IMR-90 (cell line): ENCODE data around the gene ROBO4. TPM values are rescaled to one million over a fixed set of nuclear protein-coding genes. Genes with fewer than 3 reads are reported as not detected.

Experiments
- ATAC-seq: fragments of 200-7000 bp; cut with Tn5 transposase; 2 replicates; pipeline ENCODE4 v1.9.1; 2020; ENCODE audit warnings: low read depth, mild to moderate bottlenecking, moderate library complexity
- BruUV-seq: library from RNA; stranded (reverse); fragments of 400-500 nt; replicated peaks from 2 replicates; lab custom pipeline; 2021; lab: Mats Ljungman, UMichigan
- CTCF ChIA-PET: fragments of 300-600 bp; formaldehyde crosslinking; extraction: SDS; loops from one replicate; lab custom pipeline; 2021; ENCODE audit warnings: antibody characterized with exemption; lab: Yijun Ruan, JAX
- POLR2A ChIA-PET: fragments of 300-600 bp; sonication (Branson Sonifier 250); formaldehyde crosslinking; loops from one replicate; lab custom pipeline; 2022; ENCODE audit warnings: antibody characterized with exemption; ENCODE audit not compliant: unreplicated experiment; lab: Charles Lee
- DNase-seq: peaks from one replicate; pipeline ENCODE4 v3.0.0; 2013
- H2AFZ ChIP-seq: replicated peaks from 2 replicates; pipeline ENCODE3; 2013; ENCODE audit warnings: low read length, mild to moderate bottlenecking; ENCODE audit not compliant: poor library complexity
- H2AK5ac ChIP-seq: 2 replicates; pipeline ENCODE4 v1.6.1; 2013; ENCODE audit warnings: low read depth, low read length, inconsistent platforms
- H2AK9ac ChIP-seq: replicated peaks from 2 replicates; pipeline ENCODE3; 2013; ENCODE audit warnings: mild to moderate bottlenecking, low read depth, low read length, moderate library complexity; ENCODE audit not compliant: poor library complexity
- H2BK120ac ChIP-seq: 2 replicates; pipeline ENCODE4 v1.6.1; 2013; ENCODE audit warnings: low read depth, low read length, inconsistent platforms
- H2BK15ac ChIP-seq: 3 replicates; pipeline ENCODE4 v1.6.1; 2013; ENCODE audit warnings: low read depth, low read length, inconsistent platforms
- H2BK20ac ChIP-seq: 2 replicates; pipeline ENCODE4 v1.6.1; 2013; ENCODE audit warnings: low read depth, mild to moderate bottlenecking, inconsistent platforms, low read length, moderate library complexity
- H2BK5ac ChIP-seq: 2 replicates; pipeline ENCODE4 v1.6.1; 2013; ENCODE audit warnings: mild to moderate bottlenecking, low read depth, low read length, inconsistent platforms; ENCODE audit not compliant: poor library complexity, severe bottlenecking
- H3K14ac ChIP-seq: replicated peaks from 2 replicates; pipeline ENCODE4 v1.6.1; 2013; ENCODE audit warnings: low read depth, low read length, inconsistent platforms
- H3K18ac ChIP-seq: 2 replicates; pipeline ENCODE4 v1.6.1; 2013; ENCODE audit warnings: low read depth, low read length, control low read depth
- H3K23ac ChIP-seq: 2 replicates; pipeline ENCODE4 v1.6.1; 2013; ENCODE audit warnings: low read depth, low read length, inconsistent platforms
- H3K27ac ChIP-seq: 2 replicates; pipeline ENCODE4 v1.5.1; 2013; ENCODE audit warnings: mild to moderate bottlenecking, control low read depth, low read length; ENCODE audit not compliant: insufficient read depth
- H3K27me3 ChIP-seq: 2 replicates; pipeline ENCODE4 v1.6.1; 2013; ENCODE audit warnings: low read length; ENCODE audit not compliant: control insufficient read depth, insufficient read depth
- H3K36me3 ChIP-seq: 2 replicates; pipeline ENCODE4 v1.6.1; 2013; ENCODE audit warnings: low read length, mixed read lengths; ENCODE audit not compliant: control insufficient read depth, insufficient read depth
- H3K4ac ChIP-seq: 2 replicates; pipeline ENCODE4 v1.6.1; 2013; ENCODE audit warnings: low read depth, low read length, inconsistent platforms
- H3K4me1 ChIP-seq: 2 replicates; pipeline ENCODE4 v1.6.1; 2013; ENCODE audit warnings: low read length, mixed read lengths; ENCODE audit not compliant: control insufficient read depth, insufficient read depth
- H3K4me2 ChIP-seq: 2 replicates; pipeline ENCODE4 v1.6.1; 2013; ENCODE audit warnings: low read depth, mild to moderate bottlenecking, control low read depth, low read length, moderate library complexity
- H3K4me3 ChIP-seq: 2 replicates; pipeline ENCODE4 v1.5.1; 2013; ENCODE audit warnings: low read depth, mild to moderate bottlenecking, control low read depth, low read length, moderate library complexity; ENCODE audit not compliant: insufficient read depth
- H3K56ac ChIP-seq: 2 replicates; pipeline ENCODE4 v1.6.1; 2013; ENCODE audit warnings: low read length, inconsistent platforms; ENCODE audit not compliant: insufficient read depth; ENCODE audit errors: extremely low read depth
- H3K79me1 ChIP-seq, 2 experiments: 2 replicates each; pipeline ENCODE4 v1.6.1; 2013; ENCODE audit warnings: low read length in 2 of 2, inconsistent platforms in 1 of 2, low read depth in 1 of 2
- H3K9ac ChIP-seq: 2 replicates; pipeline ENCODE4 v1.6.1; 2013; ENCODE audit warnings: low read depth, low read length, control low read depth
- H3K9me1 ChIP-seq: 2 replicates; pipeline ENCODE4 v1.6.1; 2013; ENCODE audit warnings: low read length, inconsistent platforms; ENCODE audit not compliant: insufficient read depth
- H3K9me3 ChIP-seq: 2 replicates; pipeline ENCODE4 v1.6.1; 2013; ENCODE audit warnings: low read length; ENCODE audit not compliant: control insufficient read depth, insufficient read depth
- H4K20me1 ChIP-seq: 2 replicates; pipeline ENCODE4 v1.6.1; 2013; ENCODE audit warnings: low read length, inconsistent platforms; ENCODE audit not compliant: insufficient read depth
- H4K5ac ChIP-seq: 2 replicates; pipeline ENCODE4 v1.6.1; 2013; ENCODE audit warnings: mild to moderate bottlenecking, low read depth, low read length, control low read depth
- H4K8ac ChIP-seq, 2 experiments: 2 replicates each; pipeline ENCODE4 v1.6.1; 2013; ENCODE audit warnings: low read depth in 2 of 2, low read length in 2 of 2, control low read depth in 1 of 2, inconsistent platforms in 1 of 2
- H4K91ac ChIP-seq: 2 replicates; pipeline ENCODE4 v1.6.1; 2013; ENCODE audit warnings: low read depth, low read length, inconsistent platforms; ENCODE audit not compliant: insufficient read depth
- BHLHE40 ChIP-seq: fragments of 150-350 bp; IDR thresholded peaks from 2 replicates; pipeline ENCODE4 v1.6.1; 2016; ENCODE audit warnings: mild to moderate bottlenecking, low read depth, low read length
- CEBPB ChIP-seq: IDR thresholded peaks from 2 replicates; pipeline ENCODE4 v1.6.1; 2012; ENCODE audit warnings: low read depth, low read length, improper control_type of control experiment
- CHD1 ChIP-seq: IDR thresholded peaks from 2 replicates; pipeline ENCODE4 v1.6.1; 2012; ENCODE audit warnings: low read depth, low read length, improper control_type of control experiment
- CTCF ChIP-seq: conservative IDR thresholded peaks from 2 replicates; pipeline ENCODE4 v1.5.1; 2012; ENCODE audit warnings: mild to moderate bottlenecking, low read depth, low read length, improper control_type of control experiment
- ELK1 ChIP-seq: fragments of 150-350 bp; IDR thresholded peaks from 2 replicates; pipeline ENCODE4 v1.6.1; 2016; ENCODE audit warnings: low read depth, mild to moderate bottlenecking, low read length, moderate library complexity, borderline replicate concordance
- FOS ChIP-seq: fragments of 150-350 bp; IDR thresholded peaks from 2 replicates; pipeline ENCODE4 v1.6.1; 2016; ENCODE audit warnings: low read depth, low read length
- MAFK ChIP-seq: IDR thresholded peaks from 2 replicates; pipeline ENCODE4 v1.6.1; 2012; ENCODE audit warnings: low read depth, low read length, improper control_type of control experiment
- MAZ ChIP-seq: IDR thresholded peaks from 2 replicates; pipeline ENCODE4 v1.6.1; 2012; ENCODE audit warnings: low read depth, mild to moderate bottlenecking, low read length, improper control_type of control experiment, moderate library complexity, borderline replicate concordance
- MXI1 ChIP-seq: IDR thresholded peaks from 2 replicates; pipeline ENCODE4 v1.6.1; 2012; ENCODE audit warnings: low read depth, mild to moderate bottlenecking, low read length, moderate library complexity, borderline replicate concordance
- NFE2L2 ChIP-seq: fragments of 150-350 bp; IDR thresholded peaks from 2 replicates; pipeline ENCODE4 v1.6.1; 2016; ENCODE audit warnings: low read depth, mild to moderate bottlenecking, low read length
- POLR2A ChIP-seq: IDR thresholded peaks from 2 replicates; pipeline ENCODE4 v1.6.1; 2012; ENCODE audit warnings: mild to moderate bottlenecking, low read depth, low read length
- RAD21 ChIP-seq: IDR thresholded peaks from 2 replicates; pipeline ENCODE4 v1.6.1; 2012; ENCODE audit warnings: low read length, improper control_type of control experiment
- RCOR1 ChIP-seq: IDR thresholded peaks from 2 replicates; pipeline ENCODE4 v1.6.1; 2012; ENCODE audit warnings: mild to moderate bottlenecking, low read length, improper control_type of control experiment; ENCODE audit not compliant: insufficient replicate concordance
- RFX5 ChIP-seq: IDR thresholded peaks from 2 replicates; pipeline ENCODE4 v1.8.0; 2012; ENCODE audit warnings: low read depth, mild to moderate bottlenecking, low read length, moderate library complexity
- SMC3 ChIP-seq: fragments of 150-350 bp; IDR thresholded peaks from 2 replicates; pipeline ENCODE4 v1.6.1; 2016; ENCODE audit warnings: low read depth, mild to moderate bottlenecking, antibody characterized with exemption, low read length, moderate library complexity
- WGBS, 2 experiments: methylation state at CpG; one replicate each; pipeline versions ENCODE4 v1.1.5 to v1.1.7; 2013; ENCODE audit warnings: missing lambda C conversion rate in 2 of 2; ENCODE audit not compliant: insufficient read length in 1 of 2; ENCODE audit errors: extremely low coverage in 2 of 2; 5-methylcytosine and 5-hydroxymethylcytosine counted together
- dilution Hi-C: fragments of 300-500 bp; cut with HindIII; formaldehyde crosslinking; loops from one replicate; pipeline ENCODE4 v1.14.3; 2018; ENCODE audit warnings: low sequenced_read_pairs; ENCODE audit not compliant: unreplicated experiment
- in situ Hi-C: fragments of 300-500 bp; cut with MboI; formaldehyde crosslinking; loops from 3 replicates; pipeline ENCODE4 v1.14.3; 2019; ENCODE audit warnings: low sequenced_read_pairs, inconsistent platforms, mixed read lengths
- intact Hi-C: fragments of 100-400 bp; cut with micrococcal nuclease; formaldehyde crosslinking; loops from 2 replicates; pipeline ENCODE4 v1.10.0; 2022
- polyA plus RNA-seq, 3 experiments: library from polyadenylated mRNA; depleted of rRNA; stranded (reverse); fragments of >200 nt; gene quantifications; 2 replicates each; pipeline ENCODE4 v1.2.3, GENCODE V29; 2012; ENCODE audit warnings: low replicate concordance in 1 of 3
- total RNA-seq: library from RNA; depleted of rRNA; stranded (reverse); fragments of >200 nt; gene quantifications from 2 replicates; pipeline ENCODE4 v1.2.3, GENCODE V29; 2012
- TF ChIP-seq, protein P1 (sequence below): fragments of 150-350 bp; IDR thresholded peaks from 2 replicates; pipeline ENCODE4 v1.6.1; 2017; ENCODE audit warnings: mild to moderate bottlenecking, antibody characterized with exemption, low read length, low read depth

Gene ROBO4
- total and polyA plus RNA-seq, 2 of the 4 experiments (the other 2 are of a cell fraction): 0.72 to 0.82 TPM

DNA sequence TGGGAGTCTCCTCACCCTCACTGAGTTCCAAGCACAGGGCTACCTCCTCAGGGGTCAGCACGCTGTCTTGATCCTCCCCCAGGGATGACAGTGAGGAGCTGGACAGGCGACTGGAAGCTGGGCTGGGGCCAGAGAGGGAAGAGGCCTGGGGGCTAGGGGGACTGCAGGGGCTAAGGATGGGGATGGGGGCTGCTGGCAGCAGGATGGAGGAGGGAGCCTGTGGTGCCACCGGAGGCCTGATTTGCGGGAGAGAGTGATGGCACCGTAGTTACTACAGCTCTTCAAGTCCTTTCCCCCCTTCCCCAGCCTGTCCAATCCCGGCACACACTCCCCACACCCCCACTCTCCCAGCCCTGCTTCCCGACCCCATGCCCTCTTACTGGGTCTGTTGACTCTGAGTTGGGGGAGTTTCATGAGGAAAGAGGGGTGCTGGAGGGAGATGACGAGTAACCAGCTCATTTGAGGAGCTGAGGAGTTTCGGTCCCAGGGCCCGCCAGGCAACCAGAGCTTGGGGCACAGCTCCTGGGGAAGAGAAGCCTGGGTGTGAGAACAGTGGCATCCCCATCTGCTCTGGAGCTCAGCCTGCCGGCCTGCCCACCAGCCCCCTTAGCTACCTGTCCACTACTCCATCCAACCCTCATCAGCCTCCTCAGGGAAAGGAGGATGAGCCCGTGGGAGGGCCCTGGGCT is 10.5 kb downstream of the ROBO4 start:
- no peak overlapping the region for H3K9ac ChIP-seq
- ChIA-PET CTCF (interaction anchor here (1.0 kb wide), 1 partner anchor 11 kb away, joined by 3 read pairs; no protein-coding TSS in a partner anchor), POLR2A (no interaction called here)
- no peak overlapping the region for H2AK5ac ChIP-seq
- H2BK5ac ChIP-seq: no peak overlapping the region
- H3K9me3 ChIP-seq: no peaks in the 10 kb centered on the region
- no peak overlapping the region for H3K27ac ChIP-seq
- intact Hi-C loops: no loop called here
- H3K56ac ChIP-seq: no peak overlapping the region
- no peak overlapping the region for H3K18ac ChIP-seq
- no peaks in the 10 kb centered on the region for H3K36me3 ChIP-seq
- no peak overlapping the region for H4K5ac ChIP-seq
- no peak overlapping the region for H3K4me2 ChIP-seq
- no peak overlapping the region for H3K23ac ChIP-seq
- H4K8ac ChIP-seq: no peak overlapping the region
- no peak overlapping the region for H4K91ac ChIP-seq
- no peak overlapping the region for H2AFZ ChIP-seq
- in situ Hi-C loops: no loop called here
- dilution Hi-C loops: no loop called here
- no peak overlapping the region for H2BK20ac ChIP-seq
- no peak overlapping the region for H3K4me3 ChIP-seq
- no peaks in the 10 kb centered on the region for H3K27me3 ChIP-seq
- no TSS peak for BruUV-seq
- no peak overlapping the region for H2BK15ac ChIP-seq
- no CpG with 5 or more reads among the region's 12 CpGs for WGBS, 2 experiments
- TF ChIP-seq MAZ: no peak
- no peak for TF ChIP-seq SMC3
- no peak for TF ChIP-seq MXI1
- TF ChIP-seq ELK1: no peak
- TF ChIP-seq RAD21: no peak
- TF ChIP-seq FOS: no peak
- no peak for TF ChIP-seq CHD1
- TF ChIP-seq BHLHE40: no peak
- no peak for TF ChIP-seq RFX5
- TF ChIP-seq MAFK: no peak
- no peak for TF ChIP-seq CTCF
- TF ChIP-seq RCOR1: no peak
- no peak for TF ChIP-seq POLR2A
- no peak for TF ChIP-seq CEBPB
- no peak for TF ChIP-seq NFE2L2
- TF ChIP-seq, protein P1, sequence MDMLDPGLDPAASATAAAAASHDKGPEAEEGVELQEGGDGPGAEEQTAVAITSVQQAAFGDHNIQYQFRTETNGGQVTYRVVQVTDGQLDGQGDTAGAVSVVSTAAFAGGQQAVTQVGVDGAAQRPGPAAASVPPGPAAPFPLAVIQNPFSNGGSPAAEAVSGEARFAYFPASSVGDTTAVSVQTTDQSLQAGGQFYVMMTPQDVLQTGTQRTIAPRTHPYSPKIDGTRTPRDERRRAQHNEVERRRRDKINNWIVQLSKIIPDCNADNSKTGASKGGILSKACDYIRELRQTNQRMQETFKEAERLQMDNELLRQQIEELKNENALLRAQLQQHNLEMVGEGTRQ: no peak
- H2BK120ac ChIP-seq: no peak overlapping the region
- no peaks in the 10 kb centered on the region for H4K20me1 ChIP-seq
- H3K14ac ChIP-seq: no peak overlapping the region
- no peak overlapping the region for H3K4ac ChIP-seq
- ATAC-seq (no peak), DNase-seq (no peak)
- H3K4me1 ChIP-seq: no peaks in the 10 kb centered on the region; the same call in 1 of the 2 replicates
- no peaks in the 10 kb centered on the region for H3K79me1 ChIP-seq
- H3K9me1 ChIP-seq: peaks cover 2% of the 10 kb centered on the region; the same call in 1 of the 2 replicates
- no peak overlapping the region for H2AK9ac ChIP-seq
